Astrocyte (in vitro differentiated cells and primary cell): ENCODE data around the gene SYNGR1.

Experiments
- CTCF ChIP-seq: IDR thresholded peaks from 2 replicates; pipeline ENCODE4 v1.5.1; 2011; ENCODE audit warnings: low read depth, mild to moderate bottlenecking, inconsistent platforms, low read length, moderate library complexity; ENCODE audit not compliant: insufficient read depth
- EZH2 ChIP-seq: IDR thresholded peaks from 2 replicates; pipeline ENCODE4 v1.6.1; 2012; ENCODE audit warnings: mild to moderate bottlenecking, low read length, inconsistent platforms; ENCODE audit not compliant: insufficient read depth

- TF ChIP-seq CTCF (peak; percentile 3), EZH2 (no peak)
These were observed 41.0 kb upstream of the SYNGR1 start for GRCh38 chr22:39308614-39309363.
